IPS-18a (cell line): ENCODE measurements around the gene LAT.

Experiments
- H3K27ac ChIP-seq: one replicate; pipeline ENCODE4 v1.5.1; 2013; ENCODE audit warnings: low read length
- H3K27me3 ChIP-seq: one replicate; pipeline ENCODE4 v1.6.1; 2013; ENCODE audit warnings: mild to moderate bottlenecking, low read length; ENCODE audit not compliant: control insufficient read depth, insufficient read depth
- H3K36me3 ChIP-seq: one replicate; pipeline ENCODE4 v1.6.1; 2013; ENCODE audit warnings: low read depth, low read length; ENCODE audit not compliant: control insufficient read depth
- H3K4me1 ChIP-seq: one replicate; pipeline ENCODE4 v1.6.1; 2013; ENCODE audit warnings: low read depth, low read length; ENCODE audit not compliant: control insufficient read depth
- H3K4me3 ChIP-seq: one replicate; pipeline ENCODE4 v1.5.1; 2013; ENCODE audit warnings: low read length
- H3K9ac ChIP-seq: one replicate; pipeline ENCODE4 v1.6.1; 2013; ENCODE audit warnings: mild to moderate bottlenecking, low read length, moderate library complexity
- H3K9me3 ChIP-seq: one replicate; pipeline ENCODE4 v1.6.1; 2013; ENCODE audit warnings: low read depth, low read length; ENCODE audit not compliant: control insufficient read depth

Gene LAT

GRCh38 chr16:28980929-28981328, 3.9 kb upstream of the LAT start:
- Histone ChIP-seq H3K9me3 (no peaks in the 10 kb centered on the region), H3K9ac (no peak overlapping the region), H3K4me3 (no peak overlapping the region), H3K27me3 (no peaks in the 10 kb centered on the region), H3K27ac (no peak overlapping the region), H3K36me3 (peaks cover 10% of the 10 kb centered on the region), H3K4me1 (no peaks in the 10 kb centered on the region)

- no peak overlapping the region for H3K4me3 ChIP-seq
- no peaks in the 10 kb centered on the region for H3K27me3 ChIP-seq
- peaks cover 10% of the 10 kb centered on the region for H3K36me3 ChIP-seq
- no peaks in the 10 kb centered on the region for H3K9me3 ChIP-seq
- no peaks in the 10 kb centered on the region for H3K4me1 ChIP-seq
- H3K9ac ChIP-seq, result no peak overlapping the region
- H3K27ac ChIP-seq, result no peak overlapping the region
Measured at GRCh38 chr16:28981517-28981916, 3.3 kb upstream of the LAT start.

- Histone ChIP-seq H3K9me3 (no peaks in the 10 kb centered on the region), H3K36me3 (peaks cover 15% of the 10 kb centered on the region), H3K27ac (no peak overlapping the region), H3K27me3 (no peaks in the 10 kb centered on the region), H3K4me3 (no peak overlapping the region), H3K9ac (no peak overlapping the region), H3K4me1 (no peaks in the 10 kb centered on the region)
Measured at GRCh38 chr16:28982418-28982817, 2.4 kb upstream of the LAT start.

- Histone ChIP-seq H3K9ac (no peak overlapping the region), H3K4me1 (no peaks in the 10 kb centered on the region), H3K4me3 (no peak overlapping the region), H3K27ac (no peak overlapping the region), H3K36me3 (peaks cover 15% of the 10 kb centered on the region), H3K27me3 (no peaks in the 10 kb centered on the region), H3K9me3 (no peaks in the 10 kb centered on the region)
Measured at GRCh38 chr16:28982949-28983348, 1.9 kb upstream of the LAT start.

- Histone ChIP-seq H3K36me3 (peaks cover 15% of the 10 kb centered on the region), H3K4me3 (no peak overlapping the region), H3K4me1 (no peaks in the 10 kb centered on the region), H3K9me3 (no peaks in the 10 kb centered on the region), H3K27ac (no peak overlapping the region), H3K27me3 (no peaks in the 10 kb centered on the region), H3K9ac (no peak overlapping the region)
Measured at GRCh38 chr16:28983644-28984043, 1.2 kb upstream of the LAT start.

- H3K9me3 ChIP-seq, result no peaks in the 10 kb centered on the region
- H3K27me3 ChIP-seq, result no peaks in the 10 kb centered on the region
- no peak overlapping the region for H3K9ac ChIP-seq
- H3K27ac ChIP-seq, result no peak overlapping the region
- H3K4me3 ChIP-seq, result no peak overlapping the region
- peaks cover 12% of the 10 kb centered on the region for H3K36me3 ChIP-seq
- no peaks in the 10 kb centered on the region for H3K4me1 ChIP-seq
Measured at GRCh38 chr16:28984091-28984490, 761 bp upstream of the LAT start.

- H3K36me3 ChIP-seq, result peaks cover 12% of the 10 kb centered on the region
- no peaks in the 10 kb centered on the region for H3K27me3 ChIP-seq
- H3K4me1 ChIP-seq, result no peaks in the 10 kb centered on the region
- H3K4me3 ChIP-seq, result no peak overlapping the region
- H3K9ac ChIP-seq, result no peak overlapping the region
- no peak overlapping the region for H3K27ac ChIP-seq
- no peaks in the 10 kb centered on the region for H3K9me3 ChIP-seq
Measured at GRCh38 chr16:28985211-28986041, 574 bp downstream of the LAT start.

- H3K27me3 ChIP-seq, result no peaks in the 10 kb centered on the region
- H3K27ac ChIP-seq, result no peak overlapping the region
- H3K4me1 ChIP-seq, result no peaks in the 10 kb centered on the region
- H3K9me3 ChIP-seq, result no peaks in the 10 kb centered on the region
- peaks cover 12% of the 10 kb centered on the region for H3K36me3 ChIP-seq
- H3K4me3 ChIP-seq, result no peak overlapping the region
- H3K9ac ChIP-seq, result no peak overlapping the region
Measured at GRCh38 chr16:28986046-28986445, 1.2 kb downstream of the LAT start.

GRCh38 chr16:28986492-28986891, 1.6 kb downstream of the LAT start:
- peaks cover 12% of the 10 kb centered on the region for H3K36me3 ChIP-seq
- no peaks in the 10 kb centered on the region for H3K9me3 ChIP-seq
- H3K4me1 ChIP-seq, result no peaks in the 10 kb centered on the region
- H3K4me3 ChIP-seq, result no peak overlapping the region
- no peak overlapping the region for H3K9ac ChIP-seq
- H3K27me3 ChIP-seq, result no peaks in the 10 kb centered on the region
- no peak overlapping the region for H3K27ac ChIP-seq

- no peak overlapping the region for H3K4me3 ChIP-seq
Measured at GRCh38 chr16:28987170-28987853, 2.5 kb downstream of the LAT start.

GRCh38 chr16:28989363-28989762, 4.5 kb downstream of the LAT start:
- no peak overlapping the region for H3K9ac ChIP-seq
- no peak overlapping the region for H3K4me3 ChIP-seq
- H3K4me1 ChIP-seq, result no peaks in the 10 kb centered on the region
- H3K36me3 ChIP-seq, result peaks cover 5% of the 10 kb centered on the region
- no peaks in the 10 kb centered on the region for H3K9me3 ChIP-seq
- no peaks in the 10 kb centered on the region for H3K27me3 ChIP-seq
- no peak overlapping the region for H3K27ac ChIP-seq

More at GRCh38 chr16:28987170-28987853, 2.5 kb downstream of the LAT start:
- H3K4me1 ChIP-seq, result no peaks in the 10 kb centered on the region
- no peak overlapping the region for H3K9ac ChIP-seq
- no peaks in the 10 kb centered on the region for H3K9me3 ChIP-seq
- H3K27me3 ChIP-seq, result no peaks in the 10 kb centered on the region
- H3K36me3 ChIP-seq, result peaks cover 12% of the 10 kb centered on the region
- no peak overlapping the region for H3K27ac ChIP-seq
